Stimulated activated naive CD4-positive, alpha-beta T cell (primary cell): ENCODE measurements around the gene SORT1.
"Not testable (repeated sequence)": the region's sequence is repeated elsewhere in the genome, so short reads cannot be mapped to it uniquely, and the experiment has no call there.

Source experiments
- DNase-seq, 6 experiments: peaks; one replicate each; lab custom pipeline; 2025; lab: John Stamatoyannopoulos, UW

The SORT1 gene

DNA sequence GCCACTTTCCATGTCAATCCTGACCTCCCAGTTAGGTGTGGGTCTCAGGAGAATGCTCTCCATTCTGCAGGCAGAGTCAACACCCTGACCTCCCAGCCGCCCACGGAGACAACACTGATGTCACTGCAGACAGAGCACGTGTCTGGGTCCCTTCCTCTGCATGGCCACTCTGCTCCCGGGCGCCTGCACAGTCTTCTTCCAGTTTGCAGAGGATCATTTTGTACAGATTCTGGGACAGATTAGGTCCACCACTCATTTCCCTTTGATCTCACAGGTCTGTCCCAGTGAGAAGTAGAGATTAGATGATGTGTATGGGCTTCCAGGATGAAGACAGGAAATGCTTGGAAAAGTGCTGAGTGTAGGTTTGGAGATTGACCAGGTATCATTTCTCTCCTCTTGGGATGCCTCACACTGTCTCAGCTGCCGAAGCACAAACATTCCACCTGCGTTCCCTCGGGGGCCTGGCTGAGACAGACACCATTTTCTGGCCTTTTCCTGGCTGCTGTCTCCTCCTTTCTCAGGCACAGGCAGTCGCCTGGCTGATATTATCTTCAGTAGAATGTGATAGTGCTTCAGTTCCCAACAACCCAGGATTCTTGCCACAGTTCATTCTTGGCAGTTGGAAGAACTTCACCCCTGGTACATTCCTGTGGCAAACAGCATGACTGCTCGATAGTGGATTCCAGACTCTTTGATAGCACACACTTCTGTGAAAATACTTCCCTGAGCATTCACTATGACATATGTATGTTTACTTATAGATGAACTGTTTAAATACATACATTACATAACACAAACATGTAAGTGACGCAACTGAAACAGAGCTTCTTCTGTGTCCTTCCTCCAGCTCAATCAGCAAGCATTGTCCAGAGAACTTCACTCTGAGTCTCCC is 98.8 kb downstream of the SORT1 start:
- DNase-seq, result no peak

DNA sequence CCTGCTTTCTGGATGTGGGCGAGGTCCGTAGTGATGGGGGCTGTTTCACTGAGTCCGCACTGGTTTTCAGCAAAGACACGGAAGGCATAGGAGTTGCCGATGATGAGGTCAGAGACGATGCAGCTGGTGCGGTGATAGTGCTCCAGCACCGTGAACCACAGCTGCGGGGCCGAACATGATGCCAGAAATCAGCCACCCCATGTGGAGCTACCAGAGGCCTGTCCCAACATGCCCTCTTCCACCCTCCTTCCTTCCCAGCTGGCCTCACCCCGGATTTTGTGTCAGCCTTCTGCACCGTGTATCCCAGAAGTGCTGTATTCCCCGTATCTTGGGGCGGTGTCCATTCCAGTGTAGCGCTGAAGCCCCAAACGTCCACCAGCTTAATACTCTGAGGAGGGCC is 100.9 kb downstream of the SORT1 start:
- no peak for DNase-seq

- no peak for DNase-seq
Measured at GRCh38 chr1:109295712-109296415, 101.9 kb downstream of the SORT1 start.

- DNase-seq, result no peak
Measured at GRCh38 chr1:109294481-109294880, 103.2 kb downstream of the SORT1 start.

GRCh38 chr1:109293026-109293425 is 104.7 kb downstream of the SORT1 start:
- DNase-seq, result no peak

- no peak for DNase-seq
Measured at GRCh38 chr1:109292364-109292763, 105.4 kb downstream of the SORT1 start.

GRCh38 chr1:109290998-109291397 is 106.7 kb downstream of the SORT1 start:
- no peak for DNase-seq

DNA sequence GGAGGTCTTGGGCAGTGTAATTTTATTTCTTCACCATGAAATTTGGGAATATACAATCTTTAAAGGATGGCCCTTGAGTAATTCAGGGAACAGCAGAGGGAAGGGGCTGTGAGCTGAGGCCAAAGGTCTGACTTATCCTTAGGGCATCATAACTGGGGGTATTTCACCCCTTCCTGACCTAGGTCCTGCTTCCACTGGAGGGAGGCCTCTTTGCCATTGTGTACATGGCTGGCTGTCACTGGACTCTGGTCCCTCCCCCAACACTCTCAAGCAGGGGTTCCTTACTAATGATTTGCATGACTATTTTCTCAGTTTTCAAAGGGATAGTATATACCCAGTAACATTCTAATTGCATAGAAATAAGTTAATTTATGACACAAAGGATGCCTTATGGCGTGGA is 107.6 kb downstream of the SORT1 start:
- no peak for DNase-seq

DNA sequence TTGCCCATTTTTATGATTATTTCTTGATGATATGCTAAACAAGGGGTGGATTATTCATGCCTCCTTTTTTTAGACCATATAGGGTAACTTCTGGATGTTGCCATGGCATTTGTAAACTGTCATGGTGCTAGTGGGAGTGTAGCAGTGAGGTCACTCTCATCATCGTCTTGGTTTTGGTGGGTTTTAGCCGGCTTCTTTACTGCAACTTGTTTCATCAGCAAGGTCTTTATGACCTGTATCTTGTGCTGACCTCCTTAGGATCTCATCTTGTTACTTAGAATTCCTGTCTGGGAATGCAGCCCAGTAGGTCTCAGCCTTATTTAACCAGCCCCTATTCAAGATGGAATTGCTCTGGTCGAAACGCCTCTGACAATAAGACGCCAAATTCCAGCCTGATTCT is 111.0 kb downstream of the SORT1 start:
- not testable (repeated sequence) for DNase-seq

DNA sequence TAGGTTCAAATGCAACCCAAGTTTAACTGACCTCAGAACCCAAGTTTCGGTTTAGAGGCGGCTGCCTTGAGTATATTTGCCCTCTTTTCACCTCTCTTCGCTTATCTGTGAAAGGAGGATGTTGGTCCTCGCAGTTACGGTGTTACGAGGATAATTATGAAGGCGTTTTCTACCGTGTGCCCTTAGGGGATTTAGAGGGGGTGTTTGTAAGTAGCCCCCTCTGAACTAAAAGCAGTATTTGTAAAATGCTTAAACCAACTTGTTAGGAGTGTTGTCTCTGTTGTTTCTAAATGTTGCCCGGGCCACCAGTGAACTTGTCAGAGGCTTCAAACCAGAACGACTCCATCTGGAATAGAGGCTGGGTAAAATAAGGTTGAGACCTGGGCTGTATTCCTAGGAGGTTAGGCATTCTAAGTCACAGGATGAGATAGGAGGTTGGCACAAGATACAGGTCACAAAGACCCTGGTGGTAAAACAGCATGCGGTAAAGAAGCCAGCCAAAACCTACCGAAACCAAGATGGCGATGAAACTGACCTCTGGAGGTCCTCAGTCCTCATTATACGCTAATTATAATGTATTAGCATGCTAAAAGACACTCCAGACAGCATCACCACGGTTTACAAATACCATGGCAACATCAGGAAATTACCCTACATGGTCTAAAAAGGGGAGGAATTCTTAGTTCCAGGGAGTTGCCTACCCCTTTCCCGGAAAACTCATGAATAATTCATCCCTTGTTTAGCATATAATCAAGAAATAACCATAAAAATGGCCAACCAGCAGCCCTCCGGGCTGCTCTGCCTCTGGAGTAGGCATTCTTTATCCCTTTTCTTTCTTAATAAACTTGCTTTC is 113.7 kb downstream of the SORT1 start:
- no peak for DNase-seq

DNA sequence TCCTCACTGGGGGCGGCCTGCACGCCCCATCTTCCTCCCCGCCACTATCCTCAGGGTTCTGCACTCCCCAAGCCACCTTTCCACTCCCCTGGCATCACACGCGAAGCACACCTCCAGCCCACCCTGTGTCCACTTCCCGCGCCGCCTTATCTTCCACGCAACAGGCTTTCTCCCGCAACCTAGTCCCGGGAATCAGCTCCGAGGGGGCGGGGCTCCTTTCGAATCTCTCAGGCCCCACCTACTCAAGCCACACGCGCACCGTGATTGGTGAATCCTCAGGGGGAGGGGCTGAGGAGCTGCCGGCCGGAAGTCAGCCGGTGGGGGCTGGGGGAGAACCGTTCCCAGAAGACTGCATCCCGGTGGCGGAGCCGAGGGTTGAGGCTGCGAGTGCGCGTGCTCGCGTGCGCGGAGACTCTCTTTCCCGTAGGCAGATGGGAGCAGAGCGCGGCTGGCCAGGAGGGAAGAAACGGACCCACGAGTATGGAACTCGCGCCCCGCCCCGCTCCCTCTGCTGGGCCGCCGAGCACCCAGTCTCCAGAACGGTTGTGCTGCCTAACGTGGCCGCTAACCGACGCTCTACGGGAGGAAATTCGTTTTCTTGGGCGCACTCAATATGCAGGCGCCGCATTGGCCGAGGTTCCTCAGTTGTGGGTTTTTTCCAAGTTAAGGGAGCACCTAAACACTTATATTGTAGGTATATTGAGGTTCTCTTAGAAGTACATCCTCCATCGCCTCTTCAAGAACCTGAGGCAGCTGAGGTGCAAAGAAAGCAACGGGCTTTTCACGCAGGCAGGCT is 114.6 kb downstream of the SORT1 start, which contains the start of gene PSRC1:
Gene PSRC1, minus strand, starts transcription at position 194 of the 796 bp plus-strand sequence.
- peak; percentile 80 to 90 (median 84) for DNase-seq

DNA sequence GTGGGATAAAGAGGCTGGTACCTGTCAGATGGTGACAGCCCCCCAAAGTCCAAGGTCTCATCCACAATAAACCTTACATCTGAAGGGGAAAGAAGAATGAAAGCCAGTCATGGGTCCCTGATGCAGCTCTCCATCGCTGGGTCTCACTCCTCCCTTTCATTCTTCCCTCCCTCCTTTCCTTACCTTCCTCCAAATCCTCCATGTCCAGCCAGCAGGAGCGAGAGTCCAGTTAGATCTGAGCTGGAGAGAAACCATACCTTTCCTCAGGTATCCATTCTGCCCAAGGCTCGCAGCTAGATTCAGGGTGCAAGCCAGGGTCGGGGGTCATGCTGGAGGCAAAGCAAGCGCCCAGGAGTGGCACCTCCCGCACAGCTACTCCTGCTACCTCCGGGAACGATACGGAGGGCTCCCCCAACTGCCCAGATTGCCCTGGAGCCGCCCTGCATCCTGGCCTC is 115.2 kb downstream of the SORT1 start:
- no peak for DNase-seq

DNA sequence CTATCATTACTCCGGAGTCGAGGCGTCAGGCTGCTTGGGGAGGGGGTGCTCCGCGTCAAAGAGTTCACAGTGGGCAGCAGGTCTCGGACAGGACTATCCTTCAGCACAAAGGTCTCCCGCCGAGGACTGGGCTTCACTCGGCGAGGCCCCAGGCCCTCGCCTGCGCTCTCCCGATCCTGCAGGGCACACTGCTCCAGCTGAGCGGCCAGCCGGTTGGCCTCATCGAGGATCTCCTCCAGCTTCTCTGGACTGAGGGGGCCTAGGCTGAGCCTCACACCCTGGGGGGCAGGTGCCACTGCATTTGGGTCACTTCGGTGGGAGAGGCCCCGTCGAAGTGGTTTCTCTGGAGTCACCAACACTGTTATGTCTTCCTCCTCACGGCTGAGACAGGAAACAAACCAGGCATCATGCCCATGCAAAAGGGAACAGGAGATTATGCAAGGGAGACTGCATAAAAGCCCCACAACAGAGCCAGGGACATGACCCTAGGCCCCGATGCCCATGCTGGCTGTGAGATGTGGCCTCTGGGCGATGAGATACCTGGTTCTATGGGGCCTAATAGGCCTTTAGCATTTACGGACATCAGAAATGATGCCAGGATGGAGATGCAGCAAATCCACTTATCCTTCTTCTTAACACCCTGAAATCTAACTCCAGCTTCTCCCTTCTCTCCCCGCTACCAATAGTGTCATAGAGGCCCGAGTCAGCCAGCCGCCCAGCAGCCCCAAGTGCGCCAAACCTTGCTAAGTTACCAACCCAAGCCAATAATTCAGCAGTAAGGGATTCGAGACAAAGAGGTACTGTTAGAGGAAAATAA is 115.8 kb downstream of the SORT1 start:
- no peak for DNase-seq

DNA sequence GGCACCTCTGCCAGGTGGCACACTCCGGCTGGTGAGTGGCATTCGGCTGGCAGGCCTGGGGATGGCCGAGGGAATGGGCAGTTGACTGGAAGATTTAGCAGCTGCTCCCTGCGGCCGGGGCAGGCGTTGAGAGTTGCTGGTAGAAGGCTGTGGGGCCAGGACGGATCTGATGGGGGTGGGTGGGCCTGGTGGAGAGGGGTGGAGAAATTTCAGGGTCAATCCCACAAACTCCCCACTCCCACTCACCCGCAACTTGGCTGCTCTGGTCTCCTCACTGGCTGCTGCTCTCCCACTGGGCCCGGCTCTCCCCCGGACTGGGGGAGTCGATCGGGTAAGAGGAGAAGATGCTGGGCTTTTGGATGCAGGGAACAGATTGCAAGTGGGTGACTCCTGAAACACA is 116.9 kb downstream of the SORT1 start:
- no peak for DNase-seq

DNA sequence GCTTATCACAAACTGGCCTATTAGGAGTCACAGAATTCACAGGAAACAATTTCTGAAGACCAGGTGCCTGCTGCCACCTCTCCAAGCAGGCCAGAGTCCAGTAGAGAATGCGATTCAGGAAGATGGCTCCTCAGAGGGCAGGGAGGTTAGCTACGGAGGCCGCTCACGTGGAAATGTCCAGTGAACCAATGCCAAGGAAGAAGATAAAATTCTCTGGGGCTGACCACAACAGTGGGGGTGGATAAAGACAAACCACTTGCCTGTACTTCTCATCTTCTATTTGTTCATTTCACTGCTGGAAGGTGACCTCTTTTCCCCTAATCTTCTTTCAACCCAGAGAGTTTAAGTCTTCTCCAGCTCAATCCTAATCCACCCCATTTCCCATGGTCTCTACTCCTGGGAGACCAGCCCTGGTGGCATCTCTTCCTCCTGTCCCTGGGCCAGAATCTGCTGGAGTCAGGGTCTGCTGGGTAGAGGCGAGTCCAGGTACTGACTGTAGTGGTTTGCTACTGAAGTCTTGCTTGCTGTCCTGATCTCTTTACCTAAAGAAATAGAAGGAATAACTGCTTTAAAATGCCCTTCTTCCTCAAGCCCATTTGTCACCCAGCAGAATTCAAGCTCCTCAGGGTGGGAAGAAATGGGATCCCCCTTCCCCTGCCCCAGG is 118.0 kb downstream of the SORT1 start:
- DNase-seq, result no peak

DNA sequence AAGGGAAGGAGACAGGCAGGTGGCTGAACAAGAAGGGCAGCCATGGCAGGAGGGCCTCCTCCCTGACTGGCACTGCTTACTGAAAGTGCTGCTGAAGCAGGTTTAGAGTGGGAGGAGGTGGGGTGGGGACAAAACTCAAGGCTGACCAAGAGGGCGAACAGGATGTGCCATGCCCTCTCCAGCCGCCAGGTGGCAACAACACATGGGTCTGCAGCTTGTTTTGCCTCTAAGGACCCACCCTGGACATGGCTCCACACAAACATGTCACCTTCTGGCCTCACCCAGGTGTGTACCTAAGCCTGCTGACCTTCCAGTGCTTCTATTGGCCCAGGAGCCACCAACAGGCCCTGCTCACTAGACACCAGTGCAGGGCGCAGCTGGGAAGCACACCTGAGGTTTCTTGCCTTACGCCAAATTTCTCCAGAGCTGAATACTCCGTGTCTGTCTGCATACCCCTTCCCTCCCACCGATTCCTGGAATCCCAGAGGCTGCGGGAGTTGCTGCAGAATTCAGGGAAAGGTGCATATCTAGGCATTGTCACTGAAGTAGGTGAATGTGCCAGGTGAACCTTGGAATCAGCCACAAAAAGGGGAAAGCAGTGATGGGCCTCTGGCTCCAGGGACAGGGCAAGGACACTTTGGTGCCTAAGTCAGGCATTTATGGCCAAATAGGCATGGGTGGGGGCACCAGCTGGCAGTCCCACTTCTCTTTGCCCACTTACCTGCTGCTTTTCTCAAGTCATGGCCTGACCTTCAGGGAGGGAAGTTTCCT is 120.1 kb downstream of the SORT1 start:
- DNase-seq, result peak in 5 of 6 experiments; percentile 22 to 53 (median 29)

GRCh38 chr1:109275706-109276345 is 121.9 kb downstream of the SORT1 start:
- no peak for DNase-seq
